GM18505 (cell line): ENCODE data around the gene PRPH.
A peak's percentile ranks its signal among the peaks of the same experiment; 100 is the strongest.

ENCODE experiments used
- ATAC-seq: cut with Tn5 transposase; IDR thresholded peaks from one replicate; pipeline ENCODE4 v1.9.1; 2021; ENCODE audit not compliant: unreplicated experiment
- POLR2A ChIP-seq: IDR thresholded peaks from 4 replicates; pipeline ENCODE4 v1.6.1; 2011; ENCODE audit warnings: borderline replicate concordance; ENCODE audit not compliant: insufficient read depth, insufficient read length; ENCODE audit errors: extremely low read depth

The PRPH gene

GRCh38 chr12:49338830-49339463 lies 44.0 kb downstream of the PRPH start:
- ATAC-seq = no peak
- no peak for TF ChIP-seq POLR2A

- ATAC-seq = no peak
Measured at GRCh38 chr12:49339464-49339861, 44.5 kb downstream of the PRPH start.

GRCh38 chr12:49340095-49340870 lies 45.3 kb downstream of the PRPH start:
- ATAC-seq = no peak
- no peak for TF ChIP-seq POLR2A

More at GRCh38 chr12:49339464-49339861, 44.5 kb downstream of the PRPH start:
- no peak for TF ChIP-seq POLR2A

GRCh38 chr12:49340971-49341776 lies 46.2 kb downstream of the PRPH start:
- ATAC-seq = no peak
- no peak for TF ChIP-seq POLR2A

- TF ChIP-seq POLR2A = no peak
- ATAC-seq = no peak
Measured at GRCh38 chr12:49341777-49342065, 46.8 kb downstream of the PRPH start.

GRCh38 chr12:49342066-49342913 lies 47.3 kb downstream of the PRPH start:
- TF ChIP-seq POLR2A = no peak
- peak; percentile 58 for ATAC-seq

GRCh38 chr12:49342914-49343731 lies 48.2 kb downstream of the PRPH start:
- no peak for TF ChIP-seq POLR2A
- no peak for ATAC-seq

- no peak for ATAC-seq
- TF ChIP-seq POLR2A = no peak
Measured at GRCh38 chr12:49344486-49345050, 49.6 kb downstream of the PRPH start.

- ATAC-seq = peak; percentile 41
- no peak for TF ChIP-seq POLR2A
Measured at GRCh38 chr12:49345051-49345824, 50.3 kb downstream of the PRPH start.

- ATAC-seq = no peak
- TF ChIP-seq POLR2A = no peak
Measured at GRCh38 chr12:49345825-49346658, 51.1 kb downstream of the PRPH start.

GRCh38 chr12:49346659-49347310 lies 51.8 kb downstream of the PRPH start, which contains the start of gene DNAJC22:
Gene DNAJC22, plus strand, starts transcription at chr12:49346888. Its CDS starts 1,985 bp downstream, at chr12:49348873.
- no peak for TF ChIP-seq POLR2A

More at GRCh38 chr12:49346659-49347310, 51.8 kb downstream of the PRPH start, which contains the start of gene DNAJC22:
- no peak for ATAC-seq
